ENCODE data around the gene HIRA. TPM values are rescaled to one million over a fixed set of nuclear protein-coding genes. Genes with fewer than 3 reads are reported as not detected.

HIRA gene
- total RNA-seq, 1 experiment from 2014 or later = 23.8 TPM

GRCh38 chr22:19387038-19387437 lies 44.5 kb downstream of the HIRA start:
- H3K4me3 ChIP-seq (ENCODE audit: low read depth in 2 of 2, low read length in 2 of 2) = no peak overlapping the region
- in situ Hi-C loops (cut with HindIII; ENCODE audit: low pct_unique_long_range_greater_than_20kb, low sequenced_read_pairs) = no loop called here

GRCh38 chr22:19386248-19386647 lies 45.3 kb downstream of the HIRA start:
- ChIA-PET POLR2A (no interaction called here), CTCF (no interaction called here)
- Histone ChIP-seq H3K9me3 (ENCODE audit: control insufficient read depth, insufficient read depth, low read depth, low read length) (no peaks in the 10 kb centered on the region), H3K4me1 (ENCODE audit: control insufficient read depth, insufficient read depth, low read length) (no peaks in the 10 kb centered on the region), H3K36me3 (ENCODE audit: control insufficient read depth, insufficient read depth, low read length) (peaks cover 15% of the 10 kb centered on the region), H3K27ac (ENCODE audit: low read length) (no peak overlapping the region), H3K4me3 (ENCODE audit: low read depth in 2 of 2, low read length in 2 of 2) (no peak overlapping the region), H3K27me3 (ENCODE audit: control insufficient read depth, insufficient read depth, low read length) (no peaks in the 10 kb centered on the region)
- BruUV-seq (replicated peaks) = no TSS peak
- no peak for TF ChIP-seq CTCF (IDR thresholded peaks at IDR 0.05)
- no peak for TF ChIP-seq SIN3A (IDR thresholded peaks at IDR 0.05; ENCODE audit: borderline replicate concordance, insufficient read depth, low read depth, low read length)
- no peak for TF ChIP-seq REST (IDR thresholded peaks at IDR 0.05; ENCODE audit: insufficient read depth in 1 of 2, low read depth in 2 of 2, low read length in 1 of 2)
- TF ChIP-seq POLR2AphosphoS5 (IDR thresholded peaks at IDR 0.05; ENCODE audit: low read depth, low read length) = no peak
- no peak for TF ChIP-seq TCF7L2 (IDR thresholded peaks at IDR 0.05; ENCODE audit: low read depth, low read length)
- intact Hi-C loops (cut with micrococcal nuclease; ENCODE audit: unreplicated experiment) (no loop called here), in situ Hi-C loops (cut with HindIII; ENCODE audit: low pct_unique_long_range_greater_than_20kb, low sequenced_read_pairs) (no loop called here)
- ATAC-seq (no peak), DNase-seq (ENCODE audit: low read depth, low spot score) (no peak)

More at GRCh38 chr22:19387038-19387437, 44.5 kb downstream of the HIRA start:
- no TSS peak for BruUV-seq (replicated peaks)
- Histone ChIP-seq H3K4me1 (ENCODE audit: control insufficient read depth, insufficient read depth, low read length) (no peaks in the 10 kb centered on the region), H3K9me3 (ENCODE audit: control insufficient read depth, insufficient read depth, low read depth, low read length) (no peaks in the 10 kb centered on the region), H3K27ac (ENCODE audit: low read length) (no peak overlapping the region), H3K27me3 (ENCODE audit: control insufficient read depth, insufficient read depth, low read length) (no peaks in the 10 kb centered on the region), H3K36me3 (ENCODE audit: control insufficient read depth, insufficient read depth, low read length) (peaks cover 8% of the 10 kb centered on the region)
- TF ChIP-seq CTCF (IDR thresholded peaks at IDR 0.05) (no peak), REST (IDR thresholded peaks at IDR 0.05; ENCODE audit: insufficient read depth in 1 of 2, low read depth in 2 of 2, low read length in 1 of 2) (no peak), POLR2AphosphoS5 (IDR thresholded peaks at IDR 0.05; ENCODE audit: low read depth, low read length) (no peak), SIN3A (IDR thresholded peaks at IDR 0.05; ENCODE audit: borderline replicate concordance, insufficient read depth, low read depth, low read length) (no peak)
- CTCF ChIA-PET = no interaction called here
- DNase-seq (ENCODE audit: low read depth, low spot score) = no peak
- intact Hi-C loops (cut with micrococcal nuclease; ENCODE audit: unreplicated experiment) = no loop called here
- POLR2A ChIA-PET = no interaction called here
- ATAC-seq = no peak
